ENCODE results near the gene CXCL16.

The CXCL16 gene, protein sequence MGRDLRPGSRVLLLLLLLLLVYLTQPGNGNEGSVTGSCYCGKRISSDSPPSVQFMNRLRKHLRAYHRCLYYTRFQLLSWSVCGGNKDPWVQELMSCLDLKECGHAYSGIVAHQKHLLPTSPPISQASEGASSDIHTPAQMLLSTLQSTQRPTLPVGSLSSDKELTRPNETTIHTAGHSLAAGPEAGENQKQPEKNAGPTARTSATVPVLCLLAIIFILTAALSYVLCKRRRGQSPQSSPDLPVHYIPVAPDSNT

DNA sequence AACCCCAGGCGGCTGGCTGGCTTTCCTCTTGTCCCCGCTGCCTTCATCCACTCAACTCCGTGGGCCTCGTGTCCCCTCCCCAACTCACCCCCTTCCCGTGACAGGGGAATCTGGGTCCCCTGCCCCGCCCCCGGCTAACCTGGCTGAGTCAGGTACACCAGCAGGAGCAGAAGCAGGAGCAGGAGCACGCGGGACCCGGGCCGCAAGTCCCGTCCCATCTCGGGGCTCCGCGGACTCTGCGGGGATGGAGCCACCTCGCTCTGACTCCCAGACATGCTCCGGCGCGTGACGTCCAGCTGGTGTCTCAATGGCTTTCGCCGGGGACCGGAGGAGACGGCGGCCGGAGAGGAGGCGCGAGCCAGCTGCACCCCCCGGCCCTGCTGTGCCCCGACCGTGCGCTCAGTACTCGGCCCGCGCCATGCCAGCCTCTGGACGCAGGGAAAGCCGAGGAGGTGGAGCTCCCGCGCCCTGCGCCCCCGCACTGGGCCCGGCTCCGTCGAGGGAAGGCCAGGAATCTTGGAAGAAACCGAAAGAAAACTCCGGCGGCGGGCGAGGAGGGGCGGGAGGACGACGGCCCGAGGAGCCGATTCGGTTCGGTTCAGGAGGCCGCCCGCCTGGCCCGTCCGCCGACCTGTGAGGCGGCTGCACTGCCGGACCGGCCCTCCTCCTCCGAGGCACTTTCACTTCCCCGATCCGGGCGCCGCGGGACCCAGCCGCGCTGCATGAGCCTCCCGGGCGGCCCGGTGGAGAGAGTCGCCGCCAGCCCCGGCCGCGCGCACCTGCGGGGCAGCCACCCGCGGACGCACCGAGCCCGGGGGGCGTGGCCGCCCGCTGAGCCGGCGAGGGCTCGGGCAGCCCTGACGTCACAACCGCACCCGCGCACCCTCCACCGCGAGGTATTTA is at the start of gene CXCL16, which contains the start of gene ZMYND15:
Gene CXCL16 (minus strand): TSS at position 807 of the 903 bp plus-strand sequence. CDS start 589 bp downstream, at position 218.
Gene ZMYND15 (plus strand): TSS at position 712 of the 903 bp plus-strand sequence. CDS start 716 bp downstream, outside the sequence.
- TF ChIP-seq GATA2 (IDR thresholded peaks at IDR 0.05; ENCODE audit: low read depth, low read length) (no peak), GATA3 (IDR thresholded peaks at IDR 0.05; ENCODE audit: low read depth, low read length) (no peak)

DNA sequence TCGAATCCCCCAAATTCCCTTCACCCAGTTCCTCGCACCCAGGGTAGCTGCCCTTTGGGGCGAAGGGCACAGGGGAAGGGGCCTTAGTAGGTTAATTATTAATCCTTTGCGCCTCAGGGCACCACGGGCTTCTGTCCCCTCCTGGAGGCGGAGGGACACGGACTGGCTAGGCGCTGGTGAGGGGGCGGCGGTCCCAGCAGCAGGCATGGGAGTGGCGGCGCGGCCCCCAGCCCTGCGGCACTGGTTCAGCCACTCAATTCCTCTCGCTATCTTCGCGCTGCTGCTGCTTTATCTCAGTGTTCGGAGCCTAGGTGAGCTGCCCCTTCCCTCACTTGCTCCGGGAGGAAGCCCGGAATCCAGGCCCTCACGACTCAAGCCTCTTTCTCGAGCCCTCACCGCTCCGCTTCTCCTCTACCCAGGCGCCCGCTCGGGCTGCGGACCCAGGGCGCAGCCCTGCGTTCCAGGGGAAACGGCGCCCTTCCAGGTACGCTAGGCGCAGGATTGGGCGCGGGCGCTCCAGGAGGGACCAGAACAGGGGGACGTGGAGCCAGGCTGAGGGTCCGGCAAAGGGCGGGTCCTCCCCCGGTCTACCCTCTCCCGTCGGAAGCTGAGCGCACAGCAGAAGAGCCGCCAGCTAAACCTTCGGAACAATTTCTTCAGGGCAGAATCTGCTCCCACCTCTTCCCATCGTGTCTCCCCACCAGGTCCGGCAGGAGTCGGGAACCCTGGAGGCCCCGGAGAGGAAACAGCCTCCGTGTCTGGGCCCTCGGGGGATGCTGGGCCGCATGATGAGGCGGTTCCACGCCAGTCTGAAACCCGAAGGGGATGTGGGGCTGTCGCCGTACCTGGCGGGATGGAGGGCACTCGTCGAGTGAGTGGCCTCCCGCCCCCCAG is 49.3 kb upstream of the CXCL16 start, which contains the start of gene GLTPD2:
Gene GLTPD2 (plus strand): TSS at position 158 of the 894 bp plus-strand sequence. CDS start 48 bp downstream, at position 206.
- no peak for TF ChIP-seq GATA2 (IDR thresholded peaks at IDR 0.05; ENCODE audit: low read depth, low read length)
- no peak for TF ChIP-seq GATA3 (IDR thresholded peaks at IDR 0.05; ENCODE audit: low read depth, low read length)

DNA sequence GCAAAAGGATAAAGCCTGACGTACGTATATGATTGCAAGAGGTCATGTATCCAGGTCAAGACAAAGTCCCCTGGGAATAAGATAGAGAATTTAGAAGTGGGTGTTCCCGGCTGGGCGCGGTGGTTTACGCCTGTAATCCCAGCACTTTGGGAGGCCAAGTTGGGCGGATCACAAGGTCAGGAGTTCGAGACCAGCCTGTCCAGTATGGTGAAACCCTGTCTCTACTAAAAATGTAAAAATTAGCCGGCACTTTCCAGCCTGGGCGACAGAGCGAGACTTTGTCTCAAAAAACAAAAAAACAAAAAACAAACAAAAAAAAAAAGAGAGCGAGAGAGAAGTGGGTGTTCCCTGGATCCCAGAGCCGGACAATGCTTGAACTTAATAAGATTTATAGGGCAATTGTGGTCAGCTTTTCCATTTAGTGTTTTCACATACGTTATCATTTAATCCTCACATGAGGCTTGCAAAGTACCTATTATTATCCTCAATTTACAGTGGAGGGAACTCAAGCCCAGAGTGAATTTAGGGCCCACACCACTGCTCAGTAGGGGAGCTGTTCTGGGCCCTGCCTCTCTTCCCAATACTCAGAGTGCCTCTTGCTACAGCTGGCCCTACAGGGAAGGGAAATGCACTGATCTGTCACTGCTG is 48.6 kb upstream of the CXCL16 start:
- TF ChIP-seq GATA3 (IDR thresholded peaks at IDR 0.05; ENCODE audit: low read depth, low read length): no peak
- TF ChIP-seq GATA2 (IDR thresholded peaks at IDR 0.05; ENCODE audit: low read depth, low read length): no peak

DNA sequence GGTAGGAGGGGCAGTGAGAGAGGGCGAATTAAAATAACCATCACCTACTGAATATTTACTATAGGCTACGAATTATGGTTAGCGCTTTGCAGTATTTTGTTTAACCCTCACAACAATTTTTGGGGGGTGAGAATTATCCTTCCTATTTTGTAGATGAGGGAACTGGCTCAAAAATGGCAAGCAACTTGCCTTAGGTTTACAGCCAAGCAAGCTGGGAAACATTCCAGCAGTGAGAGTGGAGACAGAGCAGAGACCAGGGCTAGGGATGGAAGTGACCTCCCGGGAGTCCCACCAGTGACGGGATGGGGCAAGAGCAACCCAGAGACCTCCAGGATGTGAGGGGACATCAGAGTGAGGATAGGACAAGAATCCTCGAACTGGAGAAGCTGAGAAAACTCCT is 46.8 kb upstream of the CXCL16 start:
- no peak for TF ChIP-seq GATA3 (IDR thresholded peaks at IDR 0.05; ENCODE audit: low read depth, low read length)
- no peak for TF ChIP-seq GATA2 (IDR thresholded peaks at IDR 0.05; ENCODE audit: low read depth, low read length)

DNA sequence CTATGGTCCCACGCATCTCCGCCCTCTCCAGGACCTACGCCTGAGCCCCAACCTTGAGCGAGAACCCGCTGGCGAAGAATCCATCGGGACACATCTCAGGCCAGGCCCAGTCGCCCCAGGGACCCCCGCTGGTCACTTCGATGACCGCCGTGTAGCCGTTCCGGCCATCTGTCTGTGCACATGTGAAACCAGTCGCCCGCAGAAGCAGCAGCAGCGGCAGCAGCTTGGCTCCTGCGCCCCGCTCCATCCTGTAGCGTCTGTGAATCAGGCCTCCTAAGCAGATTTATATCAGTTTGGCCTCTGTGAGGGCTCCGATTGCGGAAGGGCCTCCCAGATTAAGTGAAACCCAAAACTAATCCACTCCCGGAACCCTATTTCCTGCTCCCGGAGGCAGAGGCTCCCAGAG is 46.4 kb upstream of the CXCL16 start, which contains the start of gene VMO1:
Gene VMO1 (minus strand): TSS at position 259 of the 406 bp plus-strand sequence. CDS start 12 bp downstream, at position 247.
- TF ChIP-seq GATA2 (IDR thresholded peaks at IDR 0.05; ENCODE audit: low read depth, low read length): peak; percentile 73
- TF ChIP-seq GATA3 (IDR thresholded peaks at IDR 0.05; ENCODE audit: low read depth, low read length): no peak

DNA sequence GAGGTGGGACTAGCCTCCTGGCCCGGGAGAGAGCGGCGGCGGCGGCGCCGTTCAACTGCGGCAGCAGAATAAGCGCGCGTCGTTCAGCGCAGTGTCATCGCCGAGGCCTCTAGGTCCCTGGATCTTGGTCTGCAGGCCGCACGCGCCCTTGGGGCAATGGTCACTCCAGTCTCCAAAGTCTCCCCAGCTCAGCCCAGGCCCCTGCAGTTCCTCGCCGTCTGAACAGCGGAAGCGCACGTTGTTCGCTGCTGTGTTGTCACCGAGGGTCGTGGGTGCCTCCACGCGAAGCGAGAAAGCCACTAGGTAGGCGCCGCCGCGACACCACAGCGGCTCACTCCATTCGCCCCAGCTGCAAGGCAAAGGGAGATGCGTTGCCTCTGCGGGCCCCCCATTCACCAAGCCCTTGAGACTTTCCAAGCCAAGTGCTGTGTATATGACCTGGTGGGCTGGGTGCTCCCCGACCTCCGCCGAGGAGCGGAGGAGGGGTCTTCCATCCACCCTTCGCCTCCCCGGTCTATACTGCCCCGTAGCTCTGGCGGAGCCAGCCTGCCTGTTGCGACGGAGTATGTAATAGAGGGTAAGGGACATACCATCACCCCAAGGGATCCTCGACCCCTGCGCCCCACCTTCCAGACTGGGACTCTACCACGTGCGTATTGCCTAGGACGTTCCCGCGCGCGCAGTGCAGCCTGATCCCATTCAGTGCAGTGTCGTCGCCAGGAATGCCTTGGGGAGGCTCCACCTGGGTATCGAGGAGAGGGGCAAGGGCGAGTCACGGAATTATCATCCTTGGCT is 45.8 kb upstream of the CXCL16 start:
- TF ChIP-seq GATA3 (IDR thresholded peaks at IDR 0.05; ENCODE audit: low read depth, low read length) (no peak), GATA2 (IDR thresholded peaks at IDR 0.05; ENCODE audit: low read depth, low read length) (no peak)

DNA sequence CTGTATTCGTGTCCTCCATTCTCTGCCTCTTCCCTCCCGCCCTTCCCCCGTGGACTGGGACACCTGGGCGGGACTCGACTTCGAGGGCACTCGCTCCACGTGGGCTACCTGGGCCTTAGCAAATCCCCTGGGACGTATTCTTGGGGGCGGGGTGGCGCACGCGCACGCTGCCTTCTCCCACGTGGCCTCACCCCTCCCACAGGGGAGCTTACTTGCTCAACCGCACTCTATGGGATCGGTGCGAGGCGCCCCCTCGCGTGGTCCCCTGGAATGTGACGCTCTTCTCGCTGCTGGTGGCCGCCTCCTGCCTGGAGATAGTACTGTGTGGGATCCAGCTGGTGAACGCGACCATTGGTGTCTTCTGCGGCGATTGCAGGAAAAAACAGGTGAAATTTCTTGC is 42.9 kb upstream of the CXCL16 start:
- TF ChIP-seq GATA2 (IDR thresholded peaks at IDR 0.05; ENCODE audit: low read depth, low read length): no peak
- no peak for TF ChIP-seq GATA3 (IDR thresholded peaks at IDR 0.05; ENCODE audit: low read depth, low read length)

DNA sequence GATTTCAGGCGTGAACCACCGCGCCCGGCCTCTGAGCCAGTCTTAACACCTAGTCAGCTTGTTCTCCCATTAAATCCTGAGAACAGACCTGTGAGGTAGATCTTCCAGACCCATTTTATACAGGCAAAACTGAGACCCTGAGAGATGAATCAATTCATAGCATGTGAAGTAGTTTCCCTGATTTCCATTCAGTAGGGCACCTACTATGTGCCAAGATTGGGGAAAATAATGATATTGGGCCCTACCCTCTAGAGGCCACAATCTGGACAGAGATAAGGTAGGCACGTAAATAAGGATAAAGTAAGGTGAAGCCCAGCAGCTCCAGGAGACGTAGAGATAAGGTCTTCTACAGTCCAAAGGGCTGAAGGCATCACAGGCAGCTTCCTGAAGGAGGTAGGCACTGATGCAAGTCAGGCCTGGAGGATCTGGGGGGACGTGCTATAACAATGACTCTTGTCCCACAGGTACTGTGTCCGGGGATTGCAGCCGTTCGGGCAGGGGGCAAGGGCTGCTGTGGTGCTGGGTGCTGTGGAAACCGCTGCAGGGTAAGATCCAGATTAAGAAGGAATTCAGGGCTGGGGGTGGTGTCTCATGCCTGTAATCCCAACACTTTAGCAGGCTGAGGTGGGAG is 40.7 kb upstream of the CXCL16 start:
- TF ChIP-seq GATA2 (IDR thresholded peaks at IDR 0.05; ENCODE audit: low read depth, low read length) (no peak), GATA3 (IDR thresholded peaks at IDR 0.05; ENCODE audit: low read depth, low read length) (no peak)

DNA sequence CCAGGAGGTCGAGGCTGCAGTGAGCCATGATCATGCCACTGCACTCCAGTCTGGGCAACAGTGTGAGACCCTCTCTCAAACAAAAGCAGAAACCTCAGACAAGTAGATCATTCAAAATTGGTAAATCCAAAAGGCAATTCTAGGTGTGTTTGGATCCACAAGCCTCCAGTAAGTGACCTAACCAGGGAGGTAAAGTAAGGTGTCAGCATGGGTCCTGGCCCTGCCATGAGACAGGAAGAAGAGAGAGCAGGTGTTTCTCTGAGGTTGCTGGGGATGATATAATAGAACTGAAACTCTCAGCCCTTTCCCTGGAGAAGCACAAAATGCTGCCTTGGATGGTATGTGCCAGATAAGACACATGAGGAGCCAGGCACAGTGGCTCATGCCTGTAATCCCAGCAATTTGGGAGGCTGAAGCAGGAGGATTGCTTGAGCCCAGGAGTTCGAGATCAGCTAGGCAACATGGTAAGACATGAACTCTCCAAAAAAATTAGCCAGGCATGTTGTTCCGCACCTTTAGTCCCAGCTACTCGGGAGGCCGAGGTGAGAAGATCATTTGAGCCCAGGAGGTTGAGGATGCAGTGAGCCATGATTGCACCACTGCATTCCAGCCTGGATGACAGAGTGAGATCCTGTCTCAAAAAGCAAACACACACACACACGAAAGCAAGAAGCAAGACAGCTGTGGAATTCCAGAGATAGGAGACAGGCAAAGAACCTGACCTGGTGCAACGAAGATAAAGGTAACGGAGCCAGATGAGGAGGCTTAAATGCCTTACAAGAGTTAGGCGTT is 38.4 kb upstream of the CXCL16 start:
- TF ChIP-seq GATA2 (IDR thresholded peaks at IDR 0.05; ENCODE audit: low read depth, low read length): no peak
- TF ChIP-seq GATA3 (IDR thresholded peaks at IDR 0.05; ENCODE audit: low read depth, low read length): no peak

DNA sequence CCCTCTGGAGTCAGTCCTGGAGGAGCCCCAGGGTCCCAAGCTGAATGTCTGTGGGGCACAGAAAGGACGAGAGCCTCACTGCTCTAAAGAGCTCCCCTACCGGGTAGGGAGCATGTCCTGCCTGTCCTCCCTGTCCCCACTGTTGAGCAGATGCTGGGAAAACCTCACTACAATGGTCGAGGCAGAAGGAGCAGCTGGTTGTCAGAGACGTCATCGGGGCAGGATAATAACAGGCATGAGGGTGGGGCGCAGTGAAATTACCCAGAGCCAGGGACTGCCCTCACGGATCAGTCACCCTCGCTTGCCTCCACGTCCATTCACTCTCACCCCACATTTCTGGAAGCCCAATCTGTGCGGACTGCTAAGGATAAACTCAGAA is 32.5 kb upstream of the CXCL16 start:
- no peak for TF ChIP-seq GATA3 (IDR thresholded peaks at IDR 0.05; ENCODE audit: low read depth, low read length)
- TF ChIP-seq GATA2 (IDR thresholded peaks at IDR 0.05; ENCODE audit: low read depth, low read length): no peak

DNA sequence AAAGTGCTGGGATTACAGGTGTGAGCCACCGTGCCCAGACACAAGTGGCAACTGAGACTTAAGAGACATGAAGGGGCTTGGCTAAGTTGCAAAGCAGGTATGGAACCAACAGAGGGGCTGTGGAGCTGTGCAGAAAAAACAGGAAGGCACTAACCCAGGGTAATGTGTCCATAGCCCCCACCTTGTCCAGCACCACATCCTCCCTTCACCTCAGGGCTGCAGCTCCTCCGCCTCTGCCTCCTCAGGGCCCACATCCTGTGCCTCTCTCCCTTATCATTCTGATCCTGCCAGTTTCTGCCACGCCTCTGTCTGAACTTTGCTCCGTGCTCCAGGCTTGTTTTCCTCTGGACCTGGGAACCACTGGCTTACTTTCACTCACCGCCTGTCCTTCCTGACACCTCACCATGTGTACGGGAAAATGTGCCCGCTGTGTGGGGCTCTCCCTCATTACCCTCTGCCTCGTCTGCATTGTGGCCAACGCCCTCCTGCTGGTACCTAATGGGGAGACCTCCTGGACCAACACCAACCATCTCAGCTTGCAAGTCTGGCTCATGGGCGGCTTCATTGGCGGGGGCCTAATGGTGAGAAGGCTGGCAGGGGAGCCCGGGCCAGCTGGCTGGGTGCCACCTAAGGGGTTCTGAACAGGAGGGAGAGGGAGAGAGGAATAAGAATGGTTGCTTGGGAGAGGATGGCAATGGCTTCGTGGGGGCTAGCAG is 31.9 kb upstream of the CXCL16 start, which contains the start of gene TM4SF5:
Gene TM4SF5 (plus strand): TSS at position 368 of the 716 bp plus-strand sequence. CDS start 37 bp downstream, at position 405.
- no peak for TF ChIP-seq GATA2 (IDR thresholded peaks at IDR 0.05; ENCODE audit: low read depth, low read length)
- TF ChIP-seq GATA3 (IDR thresholded peaks at IDR 0.05; ENCODE audit: low read depth, low read length): no peak
